Activated CD8-positive, alpha-beta T cell treated with anti-CD3 and anti-CD28 coated beads for 36 hours (primary cell): ENCODE results near the gene DIAPH2. TPM values are rescaled to one million over a fixed set of nuclear protein-coding genes. Genes with fewer than 3 reads are reported as not detected.

Experiments used
- ATAC-seq: fragments of 200-7000 bp; cut with Tn5 transposase; one replicate; pipeline ENCODE4 v1.10.0; 2021; ENCODE audit warnings: mild to moderate bottlenecking, moderate library complexity
- CTCF ChIA-PET: fragments of 350-600 bp; sonication (Branson Sonifier 250); formaldehyde crosslinking; loops from one replicate; lab custom pipeline; 2021; ENCODE audit warnings: antibody characterized with exemption; lab: Charles Lee
- POLR2A ChIA-PET: fragments of 350-600 bp; sonication (Branson Sonifier 250); formaldehyde crosslinking; loops from one replicate; lab custom pipeline; 2021; ENCODE audit warnings: antibody characterized with exemption; lab: Charles Lee
- DNase-seq: peaks from one replicate; pipeline ENCODE4 v3.0.0-alpha.2; 2020
- H3K27ac Mint-ChIP-seq: one replicate; pipeline ENCODE4 v1.8.0; 2021; ENCODE audit warnings: mild to moderate bottlenecking, mixed read lengths
- H3K27me3 Mint-ChIP-seq: one replicate; pipeline ENCODE4 v1.8.0; 2021; ENCODE audit warnings: mixed read lengths
- H3K36me3 Mint-ChIP-seq: one replicate; pipeline ENCODE4 v1.8.0; 2021; ENCODE audit warnings: low read depth, mixed read lengths
- H3K4me1 Mint-ChIP-seq: one replicate; pipeline ENCODE4 v1.8.0; 2021; ENCODE audit warnings: low read depth, mixed read lengths
- H3K4me3 Mint-ChIP-seq: one replicate; pipeline ENCODE4 v1.8.0; 2021; ENCODE audit warnings: mild to moderate bottlenecking, moderate library complexity, mixed read lengths
- H3K9me3 Mint-ChIP-seq: one replicate; pipeline ENCODE4 v1.8.0; 2021; ENCODE audit warnings: mixed read lengths
- CTCF ChIP-seq: fragments of 200-600 bp; IDR thresholded peaks from one replicate; pipeline ENCODE4 v1.8.0; 2022; ENCODE audit warnings: antibody characterized with exemption, mild to moderate bottlenecking
- intact Hi-C: fragments of 100-400 bp; cut with micrococcal nuclease; formaldehyde crosslinking; loops from one replicate; pipeline ENCODE4 v1.10.0; 2022
- total RNA-seq, 2 experiments: library from RNA; stranded (reverse); gene quantifications; one replicate each; pipeline ENCODE4 v1.2.3, GENCODE V29; 2021

DIAPH2 gene
- total RNA-seq, 2 experiments from 2014 or later, result 8.1 to 8.5 TPM

- no peaks in the 10 kb centered on the region for H3K9me3 Mint-ChIP-seq
- CTCF ChIA-PET, result interaction anchor here (0.6 kb wide), 1 partner anchor 19 kb away, joined by 3 read pairs; no protein-coding TSS in a partner anchor
- intact Hi-C loops, result no loop called here
- peaks cover 2% of the 10 kb centered on the region for H3K36me3 Mint-ChIP-seq
- DNase-seq, result no peak
- H3K4me1 Mint-ChIP-seq, result peaks cover 2% of the 10 kb centered on the region
- POLR2A ChIA-PET, result no interaction called here
- no peaks in the 10 kb centered on the region for H3K27me3 Mint-ChIP-seq
- no peak for ATAC-seq
- no peak overlapping the region for H3K4me3 Mint-ChIP-seq
- no peak overlapping the region for H3K27ac Mint-ChIP-seq
- no peak for TF ChIP-seq CTCF
These were observed 434.9 kb downstream of the DIAPH2 start for GRCh38 chrX:97119474-97120109.

GRCh38 chrX:97123001-97123400 is 438.4 kb downstream of the DIAPH2 start:
- intact Hi-C loops, result no loop called here
- Mint-ChIP-seq H3K9me3 (no peaks in the 10 kb centered on the region), H3K4me1 (peaks cover under 1% of the 10 kb centered on the region), H3K27ac (no peak overlapping the region), H3K36me3 (peaks cover 2% of the 10 kb centered on the region), H3K27me3 (no peaks in the 10 kb centered on the region), H3K4me3 (no peak overlapping the region)
- ATAC-seq (no peak), DNase-seq (no peak)
- ChIA-PET POLR2A (no interaction called here), CTCF (no interaction called here)
- TF ChIP-seq CTCF, result no peak

GRCh38 chrX:97126020-97126419 is 441.4 kb downstream of the DIAPH2 start:
- no peak for TF ChIP-seq CTCF
- Mint-ChIP-seq H3K9me3 (no peaks in the 10 kb centered on the region), H3K36me3 (no peaks in the 10 kb centered on the region), H3K27me3 (no peaks in the 10 kb centered on the region), H3K4me1 (no peaks in the 10 kb centered on the region), H3K4me3 (no peak overlapping the region), H3K27ac (no peak overlapping the region)
- DNase-seq (no peak), ATAC-seq (no peak)
- CTCF ChIA-PET, result no interaction called here
- POLR2A ChIA-PET, result no interaction called here
- intact Hi-C loops, result no loop called here

- Mint-ChIP-seq H3K27ac (no peak overlapping the region), H3K9me3 (no peaks in the 10 kb centered on the region), H3K27me3 (no peaks in the 10 kb centered on the region), H3K36me3 (no peaks in the 10 kb centered on the region), H3K4me1 (no peaks in the 10 kb centered on the region), H3K4me3 (no peak overlapping the region)
- ChIA-PET CTCF (no interaction called here), POLR2A (no interaction called here)
- intact Hi-C loops, result no loop called here
- no peak for TF ChIP-seq CTCF
- ATAC-seq (no peak), DNase-seq (no peak)
These were observed 448.2 kb downstream of the DIAPH2 start for GRCh38 chrX:97132664-97133415.

GRCh38 chrX:97145934-97146333 is 461.3 kb downstream of the DIAPH2 start:
- ChIA-PET CTCF (interaction anchor here (0.6 kb wide), 1 partner anchor 380 kb away, joined by 5 read pairs; no protein-coding TSS in a partner anchor), POLR2A (no interaction called here)
- no peak for DNase-seq
- ATAC-seq, result no peak
- no peak overlapping the region for H3K4me3 Mint-ChIP-seq
- intact Hi-C loops, result no loop called here
- no peak for TF ChIP-seq CTCF
- no peaks in the 10 kb centered on the region for H3K4me1 Mint-ChIP-seq
- no peak overlapping the region for H3K27ac Mint-ChIP-seq
- H3K27me3 Mint-ChIP-seq, result no peaks in the 10 kb centered on the region
- H3K9me3 Mint-ChIP-seq, result no peaks in the 10 kb centered on the region
- H3K36me3 Mint-ChIP-seq, result peaks cover 5% of the 10 kb centered on the region
